Measurements from ENCODE around the gene MVB12B.
A peak's percentile ranks its signal among the peaks of the same experiment; 100 is the strongest.

Gene MVB12B

GRCh38 chr9:126365780-126366179, 39.2 kb downstream of the MVB12B start:
- DNase-seq, result no peak

- no peak for DNase-seq
These were observed 39.9 kb downstream of the MVB12B start for GRCh38 chr9:126366366-126367011.

- DNase-seq, result no peak
These were observed 40.5 kb downstream of the MVB12B start for GRCh38 chr9:126367139-126367538.

GRCh38 chr9:126367616-126368015, 41.0 kb downstream of the MVB12B start:
- DNase-seq, result no peak

GRCh38 chr9:126368020-126368419, 41.4 kb downstream of the MVB12B start:
- DNase-seq, result no peak

- DNase-seq, result no peak
These were observed 44.6 kb downstream of the MVB12B start for GRCh38 chr9:126371007-126371870.

GRCh38 chr9:126372716-126373115, 46.1 kb downstream of the MVB12B start:
- no peak for DNase-seq

GRCh38 chr9:126373241-126373640, 46.6 kb downstream of the MVB12B start:
- no peak for DNase-seq

GRCh38 chr9:126374366-126374781, 47.7 kb downstream of the MVB12B start:
- DNase-seq, result no peak

- no peak for DNase-seq
These were observed 48.8 kb downstream of the MVB12B start for GRCh38 chr9:126375386-126375785.

- no peak for DNase-seq
These were observed 49.9 kb downstream of the MVB12B start for GRCh38 chr9:126376311-126377175.

- DNase-seq, result no peak
These were observed 50.5 kb downstream of the MVB12B start for GRCh38 chr9:126377176-126377509.

- DNase-seq, result no peak
These were observed 50.9 kb downstream of the MVB12B start for GRCh38 chr9:126377536-126377935.

- DNase-seq, result no peak
These were observed 52.1 kb downstream of the MVB12B start for GRCh38 chr9:126378761-126379160.

- no peak for DNase-seq
These were observed 53.2 kb downstream of the MVB12B start for GRCh38 chr9:126379661-126380360.

GRCh38 chr9:126380447-126380846, 53.8 kb downstream of the MVB12B start:
- DNase-seq, result no peak

GRCh38 chr9:126381195-126381594, 54.6 kb downstream of the MVB12B start:
- DNase-seq, result no peak

- DNase-seq, result no peak
These were observed 56.9 kb downstream of the MVB12B start for GRCh38 chr9:126383406-126384046.

GRCh38 chr9:126384926-126385325, 58.3 kb downstream of the MVB12B start:
- DNase-seq, result no peak

GRCh38 chr9:126386088-126386487, 59.5 kb downstream of the MVB12B start:
- no peak for DNase-seq

- no peak for DNase-seq
These were observed 60.1 kb downstream of the MVB12B start for GRCh38 chr9:126386776-126387175.

GRCh38 chr9:126388964-126389708, 62.5 kb downstream of the MVB12B start:
- peak; percentile 3 for DNase-seq
